CD14-positive monocyte (primary cell): ENCODE data around the gene WNT3. TPM values are rescaled to one million over a fixed set of nuclear protein-coding genes. Genes with fewer than 3 reads are reported as not detected.
A peak's percentile ranks its signal among the peaks of the same experiment; 100 is the strongest.

Source experiments
- DNase-seq, 3 donors: peaks; one replicate each; pipeline ENCODE4 v3.0.0-alpha.2; 2011 to 2022
- H2AFZ ChIP-seq: 2 replicates; pipeline ENCODE4 v1.6.0; 2012; ENCODE audit warnings: mild to moderate bottlenecking, low read depth, low read length, inconsistent platforms; ENCODE audit not compliant: insufficient read depth, poor library complexity, severe bottlenecking
- H3K27ac ChIP-seq, 2 donors: 1 replicate in 1 of 2; 2 replicates in 1 of 2; pipeline ENCODE4 v1.5.1; 2012 to 2013; ENCODE audit warnings: low read length in 2 of 2, control low read depth in 1 of 2, inconsistent platforms in 1 of 2, low read depth in 1 of 2, mild to moderate bottlenecking in 1 of 2
- H3K27me3 ChIP-seq, 2 donors: one replicate each; pipeline versions ENCODE4 v1.6.0 to v1.6.1; 2011 to 2013; ENCODE audit warnings: low read length in 2 of 2; ENCODE audit not compliant: control insufficient read depth in 2 of 2, insufficient read depth in 2 of 2
- H3K36me3 ChIP-seq, 2 donors: replicated peaks in 1 of 2; 1 replicate in 1 of 2; 2 replicates in 1 of 2; pipeline versions ENCODE4 v1.5.1 to v1.6.1; 2012 to 2013; ENCODE audit warnings: low read length in 2 of 2, control low read depth in 1 of 2, inconsistent platforms in 1 of 2, mild to moderate bottlenecking in 1 of 2; ENCODE audit not compliant: insufficient read depth in 2 of 2, control insufficient read depth in 1 of 2
- H3K4me1 ChIP-seq, 2 donors: 1 replicate in 1 of 2; 2 replicates in 1 of 2; pipeline versions ENCODE4 v1.5.1 to v1.6.1; 2012 to 2013; ENCODE audit warnings: low read length in 2 of 2, control low read depth in 1 of 2, inconsistent platforms in 1 of 2, mild to moderate bottlenecking in 1 of 2, moderate library complexity in 1 of 2; ENCODE audit not compliant: insufficient read depth in 2 of 2, control insufficient read depth in 1 of 2
- H3K4me2 ChIP-seq: replicated peaks from 2 replicates; pipeline ENCODE3; 2012; ENCODE audit warnings: low read length, moderate library complexity, mild to moderate bottlenecking; ENCODE audit not compliant: poor library complexity, severe bottlenecking; ENCODE audit errors: extremely low read depth
- H3K4me3 ChIP-seq, 3 experiments: fragments of 200-600 bp in 1 of 3; sonication (generic) in 1 of 3; replicated peaks in 1 of 3; 1 replicate in 2 of 3; 2 replicates in 1 of 3; pipeline ENCODE4 v1.5.1; 2011 to 2013; ENCODE audit warnings: low read length in 3 of 3, mild to moderate bottlenecking in 3 of 3, control low read depth in 2 of 3, low read depth in 2 of 3, inconsistent platforms in 1 of 3, moderate library complexity in 1 of 3
- H3K79me2 ChIP-seq: 2 replicates; pipeline ENCODE4 v1.6.0; 2012; ENCODE audit warnings: mild to moderate bottlenecking, control low read depth, inconsistent platforms, low read length, moderate library complexity; ENCODE audit not compliant: insufficient read depth
- H3K9ac ChIP-seq: 2 replicates; pipeline ENCODE4 v1.6.0; 2017; ENCODE audit warnings: low read length, mild to moderate bottlenecking; ENCODE audit not compliant: insufficient read depth, poor library complexity, severe bottlenecking
- H3K9me3 ChIP-seq, 2 donors: replicated peaks in 1 of 2; 1 replicate in 1 of 2; 2 replicates in 1 of 2; pipeline versions ENCODE4 v1.5.1 to v1.6.1; 2012 to 2013; ENCODE audit warnings: low read length in 2 of 2, control low read depth in 1 of 2; ENCODE audit not compliant: control insufficient read depth in 1 of 2, insufficient read depth in 1 of 2
- H4K20me1 ChIP-seq: 2 replicates; pipeline ENCODE4 v1.6.0; 2012; ENCODE audit warnings: mild to moderate bottlenecking, low read length, control low read depth, moderate library complexity; ENCODE audit not compliant: insufficient read depth
- H3K27ac Mint-ChIP-seq, 7 donors: one replicate each; pipeline ENCODE4 v1.8.0; 2020; ENCODE audit warnings: mild to moderate bottlenecking in 7 of 7, mixed read lengths in 7 of 7, moderate library complexity in 6 of 7, inconsistent platforms in 2 of 7
- H3K27me3 Mint-ChIP-seq, 3 donors: one replicate each; pipeline ENCODE4 v1.8.0; 2021 to 2022; ENCODE audit warnings: low read depth in 3 of 3, mild to moderate bottlenecking in 3 of 3, mixed read lengths in 3 of 3, moderate library complexity in 3 of 3, inconsistent platforms in 1 of 3
- H3K36me3 Mint-ChIP-seq, 2 donors: one replicate each; pipeline ENCODE4 v1.8.0; 2020; ENCODE audit warnings: mixed read lengths in 2 of 2, inconsistent platforms in 1 of 2, mild to moderate bottlenecking in 1 of 2
- H3K4me1 Mint-ChIP-seq: one replicate; pipeline ENCODE4 v1.8.0; 2020; ENCODE audit warnings: mild to moderate bottlenecking, mixed read lengths
- H3K4me3 Mint-ChIP-seq, 2 donors: one replicate each; pipeline ENCODE4 v1.8.0; 2020; ENCODE audit warnings: mild to moderate bottlenecking in 2 of 2, mixed read lengths in 2 of 2, moderate library complexity in 1 of 2
- H3K9me3 Mint-ChIP-seq, 7 donors: one replicate each; pipeline ENCODE4 v1.8.0; 2020 to 2022; ENCODE audit warnings: mixed read lengths in 7 of 7, mild to moderate bottlenecking in 6 of 7, moderate library complexity in 6 of 7, inconsistent platforms in 2 of 7
- CTCF ChIP-seq: fragments of 200-600 bp; IDR thresholded peaks from one replicate; pipeline ENCODE4 v1.8.0; 2022; ENCODE audit warnings: antibody characterized with exemption, mild to moderate bottlenecking
- WGBS: methylation state at CpG from one replicate; pipeline ENCODE4 v1.1.5; 2013; ENCODE audit warnings: missing lambda C conversion rate; ENCODE audit not compliant: insufficient coverage; 5-methylcytosine and 5-hydroxymethylcytosine counted together
- intact Hi-C, 2 donors: fragments of 100-400 bp; cut with micrococcal nuclease; formaldehyde crosslinking; loops; one replicate each; pipeline versions ENCODE4 v1.15.0 to v1.15.1; 2023
- polyA plus RNA-seq, 3 donors: library from polyadenylated mRNA; depleted of rRNA in 1 of 3; unstranded in 2 of 3; stranded (reverse) in 1 of 3; fragments of 300-500 nt in 2 of 3; fragments of >200 nt in 1 of 3; fragmentation: Illumina TruSeq in 2 of 3; gene quantifications; 1 replicate in 2 of 3; 2 replicates in 1 of 3; pipeline ENCODE4 v1.2.3, GENCODE V29; 2012 to 2021

The WNT3 gene
- polyA plus RNA-seq, 3 donors = 0.01 TPM; not detected in 2

- Mint-ChIP-seq H3K4me1 (no peaks in the 10 kb centered on the region), H3K36me3 (no peaks in the 10 kb centered on the region), H3K4me3 (no peak overlapping the region), H3K9me3 (peaks cover 0 to 4% (median 0%) of the 10 kb centered on the region in 7 donors), H3K27ac (peak overlapping the region in 1 of 7 donors; percentile 71), H3K27me3 (peaks cover 12 to 22% (median 14%) of the 10 kb centered on the region in 3 donors)
- Histone ChIP-seq H3K27ac (no peak overlapping the region), H2AFZ (no peak overlapping the region), H3K9ac (no peak overlapping the region), H3K27me3 (peaks cover 0 to 3% of the 10 kb centered on the region in 2 donors), H3K79me2 (no peaks in the 10 kb centered on the region), H3K4me1 (no peaks in the 10 kb centered on the region), H3K9me3 (no peaks in the 10 kb centered on the region), H3K36me3 (no peaks in the 10 kb centered on the region), H3K4me3 (no peak overlapping the region), H4K20me1 (no peaks in the 10 kb centered on the region), H3K4me2 (no peak overlapping the region)
- DNase-seq = no peak
- intact Hi-C loops = no loop called here
- WGBS = 80% methylated on average over 7 of the region's 8 CpGs
- no peak for TF ChIP-seq CTCF
Measured at GRCh38 chr17:46863383-46864121, 45.1 kb upstream of the WNT3 start.

DNA sequence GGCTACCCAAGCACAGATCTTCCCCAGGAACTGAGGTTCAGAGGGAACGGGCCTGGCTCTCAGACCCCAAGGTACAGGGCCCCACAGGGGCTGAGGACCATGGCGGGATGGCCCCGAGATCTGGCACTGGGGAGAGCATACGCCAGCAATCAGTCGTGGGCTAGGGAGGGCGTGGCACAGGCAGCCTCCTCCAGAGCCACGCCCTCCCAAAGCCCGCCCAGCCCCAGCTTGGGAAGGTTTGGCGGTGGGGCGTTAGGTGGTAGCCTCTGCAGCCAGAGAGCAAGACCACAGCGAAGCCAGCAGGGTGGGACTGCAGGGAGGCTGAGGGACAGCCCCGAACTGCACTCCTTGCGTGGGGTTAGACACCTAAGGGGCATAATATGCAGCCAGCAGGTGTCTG lies 44.5 kb upstream of the WNT3 start:
- 83% methylated on average over 12 of the region's 13 CpGs for WGBS
- Histone ChIP-seq H2AFZ (no peak overlapping the region), H3K9me3 (no peaks in the 10 kb centered on the region), H3K27me3 (peaks cover 0 to 3% of the 10 kb centered on the region in 2 donors), H4K20me1 (no peaks in the 10 kb centered on the region), H3K9ac (no peak overlapping the region), H3K4me3 (no peak overlapping the region), H3K4me1 (no peaks in the 10 kb centered on the region), H3K79me2 (no peaks in the 10 kb centered on the region), H3K4me2 (no peak overlapping the region), H3K27ac (no peak overlapping the region), H3K36me3 (no peaks in the 10 kb centered on the region)
- DNase-seq = no peak
- H3K36me3 Mint-ChIP-seq = no peaks in the 10 kb centered on the region
- H3K4me3 Mint-ChIP-seq = no peak overlapping the region
- intact Hi-C loops = no loop called here
- peaks cover 0 to 4% (median 0%) of the 10 kb centered on the region in 7 donors for H3K9me3 Mint-ChIP-seq
- H3K27ac Mint-ChIP-seq = peak overlapping the region in 1 of 7 donors; percentile 71
- H3K4me1 Mint-ChIP-seq = no peaks in the 10 kb centered on the region
- H3K27me3 Mint-ChIP-seq = peaks cover 12 to 24% (median 14%) of the 10 kb centered on the region in 3 donors
- no peak for TF ChIP-seq CTCF
